Liver (tissue), 9 donors: ENCODE results near the gene PSMG3. TPM values are rescaled to one million over a fixed set of nuclear protein-coding genes. Genes with fewer than 3 reads are reported as not detected.

Source experiments
- DNase-seq: peaks from one replicate; pipeline ENCODE4 v3.0.0-alpha.2; 2017; ENCODE audit warnings: low spot score
- H3K27ac ChIP-seq, 2 donors: one replicate each; pipeline ENCODE4 v1.7.0; 2013; ENCODE audit warnings: inconsistent platforms in 2 of 2, low read length in 2 of 2, control low read depth in 1 of 2, low read depth in 1 of 2, mild to moderate bottlenecking in 1 of 2
- H3K27me3 ChIP-seq, 4 donors: one replicate each; pipeline versions ENCODE4 v1.6.1 to v1.7.0; 2013; ENCODE audit warnings: low read length in 3 of 4, inconsistent platforms in 1 of 4, mild to moderate bottlenecking in 1 of 4, moderate library complexity in 1 of 4; ENCODE audit not compliant: control insufficient read depth in 4 of 4, insufficient read depth in 4 of 4
- H3K36me3 ChIP-seq, 4 donors: one replicate each; pipeline versions ENCODE4 v1.6.1 to v1.7.0; 2013; ENCODE audit warnings: low read length in 3 of 4, mild to moderate bottlenecking in 3 of 4, low read depth in 1 of 4, moderate library complexity in 1 of 4; ENCODE audit not compliant: control insufficient read depth in 4 of 4, insufficient read depth in 3 of 4
- H3K4me1 ChIP-seq, 4 donors: one replicate each; pipeline versions ENCODE4 v1.6.1 to v1.7.0; 2013; ENCODE audit warnings: low read length in 3 of 4, mild to moderate bottlenecking in 3 of 4, moderate library complexity in 1 of 4; ENCODE audit not compliant: control insufficient read depth in 4 of 4, insufficient read depth in 4 of 4
- H3K4me3 ChIP-seq, 3 donors: one replicate each; pipeline versions ENCODE4 v1.6.1 to v1.7.0; 2013; ENCODE audit warnings: low read length in 3 of 3, control low read depth in 1 of 3, low read depth in 1 of 3, mild to moderate bottlenecking in 1 of 3
- H3K9ac ChIP-seq, 2 donors: one replicate each; pipeline ENCODE4 v1.7.0; 2013; ENCODE audit warnings: low read length in 2 of 2, mild to moderate bottlenecking in 2 of 2, moderate library complexity in 2 of 2, control low read depth in 1 of 2, low read depth in 1 of 2
- H3K9me3 ChIP-seq, 4 donors: one replicate each; pipeline versions ENCODE4 v1.6.1 to v1.7.0; 2013; ENCODE audit warnings: low read length in 3 of 4; ENCODE audit not compliant: control insufficient read depth in 4 of 4
- CTCF ChIP-seq: fragments of 150-350 bp; IDR thresholded peaks from 2 replicates; pipeline ENCODE4 v1.5.1; 2017; ENCODE audit warnings: improper control_type of control experiment, low read depth, low read length; ENCODE audit not compliant: missing input control
- EGR1 ChIP-seq, 2 donors: IDR thresholded peaks; 2 replicates each; pipeline ENCODE4 v1.6.1; 2016 to 2018; ENCODE audit warnings: antibody characterized with exemption in 2 of 2, low read depth in 2 of 2
- FOXA1 ChIP-seq: IDR thresholded peaks from 2 replicates; pipeline ENCODE4 v1.6.1; 2016; ENCODE audit warnings: antibody characterized with exemption
- FOXA2 ChIP-seq: IDR thresholded peaks from 2 replicates; pipeline ENCODE4 v1.6.1; 2016; ENCODE audit warnings: antibody characterized with exemption
- GABPA ChIP-seq, 2 donors: IDR thresholded peaks in 1 of 2; conservative IDR thresholded peaks in 1 of 2; 2 replicates each; pipeline ENCODE4 v1.6.1; 2016; ENCODE audit warnings: antibody characterized with exemption in 2 of 2, mild to moderate bottlenecking in 1 of 2, moderate library complexity in 1 of 2
- HNF4A ChIP-seq, 2 donors: conservative IDR thresholded peaks; 2 replicates each; pipeline ENCODE4 v1.6.1; 2016; ENCODE audit warnings: antibody characterized with exemption in 2 of 2, mild to moderate bottlenecking in 2 of 2
- HNF4G ChIP-seq: IDR thresholded peaks from 2 replicates; pipeline ENCODE4 v1.6.1; 2016; ENCODE audit warnings: antibody characterized with exemption
- JUND ChIP-seq, 2 donors: IDR thresholded peaks; 2 replicates each; pipeline ENCODE4 v1.6.1; 2016; ENCODE audit warnings: antibody characterized with exemption in 2 of 2
- MAX ChIP-seq: IDR thresholded peaks from 2 replicates; pipeline ENCODE4 v1.6.1; 2016; ENCODE audit warnings: antibody characterized with exemption
- NR2F2 ChIP-seq: IDR thresholded peaks from 2 replicates; pipeline ENCODE4 v1.6.1; 2016; ENCODE audit warnings: antibody characterized with exemption
- RAD21 ChIP-seq, 2 donors: IDR thresholded peaks; 2 replicates each; pipeline ENCODE4 v1.6.1; 2016; ENCODE audit warnings: antibody characterized with exemption in 2 of 2, mild to moderate bottlenecking in 2 of 2
- REST ChIP-seq: IDR thresholded peaks from 2 replicates; pipeline ENCODE4 v1.6.1; 2016; ENCODE audit warnings: antibody characterized with exemption, mild to moderate bottlenecking
- RXRA ChIP-seq, 2 donors: IDR thresholded peaks; 2 replicates each; pipeline ENCODE4 v1.6.1; 2017 to 2018; ENCODE audit warnings: antibody characterized with exemption in 2 of 2, mild to moderate bottlenecking in 1 of 2
- SP1 ChIP-seq: IDR thresholded peaks from 2 replicates; pipeline ENCODE4 v1.6.1; 2018; ENCODE audit warnings: antibody characterized with exemption, mild to moderate bottlenecking
- TAF1 ChIP-seq: conservative IDR thresholded peaks from 2 replicates; pipeline ENCODE4 v1.6.1; 2016; ENCODE audit warnings: antibody characterized with exemption, mild to moderate bottlenecking
- YY1 ChIP-seq: IDR thresholded peaks from 2 replicates; pipeline ENCODE4 v1.6.1; 2016; ENCODE audit warnings: antibody characterized with exemption, mild to moderate bottlenecking
- WGBS: extraction: QIAGEN DNeasy Blood & Tissue Kit; methylation state at CpG from one replicate; pipeline ENCODE4 v1.1.7; 2013; 5-methylcytosine and 5-hydroxymethylcytosine counted together
- polyA plus RNA-seq, 2 donors: library from polyadenylated mRNA; stranded (reverse) in 1 of 2; unstranded in 1 of 2; fragments of 200-250 nt in 1 of 2; fragments of >200 nt in 1 of 2; fragmentation: Nextera tagmentation in 1 of 2; extraction: Ambion mirVana in 1 of 2; gene quantifications; one replicate each; pipeline versions ENCODE4 v1.2.1 to v1.2.3, GENCODE V29; 2013 to 2015
- total RNA-seq, 2 donors: library from RNA; depleted of rRNA; stranded (reverse); fragments of >200 nt; gene quantifications; one replicate each; pipeline ENCODE4 v1.2.3, GENCODE V29; 2014
- TF ChIP-seq, protein P1 (sequence below): IDR thresholded peaks from 2 replicates; pipeline ENCODE4 v1.6.1; 2016; ENCODE audit warnings: antibody characterized with exemption
- TF ChIP-seq, protein P2 (sequence below): IDR thresholded peaks from 2 replicates; pipeline ENCODE4 v1.6.1; 2016; ENCODE audit warnings: antibody characterized with exemption
- donor health status: healthy.
- donor health status: healthy.
- donor health status: healthy.
- donor health status: healthy.
- donor health status: healthy.

The PSMG3 gene
- total and polyA plus RNA-seq, 4 donors, result 10.1 to 22.4 (median 15.7) TPM

DNA sequence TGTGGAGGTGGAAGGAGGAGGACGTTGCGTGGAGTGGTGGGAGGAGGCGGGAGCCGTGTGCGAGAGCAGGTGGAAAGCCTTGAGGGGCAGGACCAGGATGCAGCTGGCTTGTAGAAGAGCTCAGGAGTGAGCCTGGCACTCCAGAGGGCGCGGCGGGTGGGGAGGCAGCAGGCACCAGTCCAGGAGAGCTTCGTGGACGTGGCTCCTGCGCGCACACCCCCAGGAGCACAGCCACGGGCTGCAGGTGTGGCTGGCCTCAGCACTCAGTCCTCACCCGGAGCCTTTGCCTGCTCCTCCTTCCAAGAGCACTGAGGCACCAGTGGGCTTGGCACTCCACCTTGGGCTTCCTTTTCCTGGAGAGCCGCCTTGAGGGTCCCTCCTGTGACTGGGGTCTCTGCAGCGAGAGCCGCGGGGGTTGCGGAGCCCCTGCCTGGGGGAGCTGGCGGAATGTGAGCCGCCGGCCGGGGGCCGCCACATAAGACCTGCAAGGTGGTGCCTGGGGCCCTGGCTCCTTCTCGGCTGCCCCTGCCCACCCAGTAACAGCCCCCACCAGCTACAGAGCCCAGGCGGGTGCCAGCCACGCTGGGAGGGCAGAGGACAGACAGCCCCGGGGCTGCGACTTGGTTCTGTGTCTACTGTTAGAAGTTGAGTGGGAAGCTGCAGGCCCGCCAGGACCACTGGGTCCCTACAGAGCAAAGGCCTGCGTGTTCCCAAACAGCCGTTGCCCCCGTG is 28.2 kb downstream of the PSMG3 start:
- no peaks in the 10 kb centered on the region for H3K27me3 ChIP-seq
- H3K4me1 ChIP-seq, result peaks cover 3 to 10% (median 7%) of the 10 kb centered on the region in 4 donors
- no peak overlapping the region for H3K9ac ChIP-seq
- peaks cover 4 to 15% (median 9%) of the 10 kb centered on the region in 4 donors for H3K36me3 ChIP-seq
- no peak overlapping the region for H3K4me3 ChIP-seq
- DNase-seq, result no peak
- H3K27ac ChIP-seq, result no peak overlapping the region
- WGBS, result 93% methylated on average over 33 of the region's 33 CpGs
- TF ChIP-seq FOXA2 (no peak), EGR1 (IDR thresholded peaks at IDR 0.05; ENCODE audit: low read depth in 2 of 2) (no peak), RAD21 (IDR thresholded peaks at IDR 0.05) (no peak), JUND (IDR thresholded peaks at IDR 0.05) (no peak)
- no peaks in the 10 kb centered on the region for H3K9me3 ChIP-seq

DNA sequence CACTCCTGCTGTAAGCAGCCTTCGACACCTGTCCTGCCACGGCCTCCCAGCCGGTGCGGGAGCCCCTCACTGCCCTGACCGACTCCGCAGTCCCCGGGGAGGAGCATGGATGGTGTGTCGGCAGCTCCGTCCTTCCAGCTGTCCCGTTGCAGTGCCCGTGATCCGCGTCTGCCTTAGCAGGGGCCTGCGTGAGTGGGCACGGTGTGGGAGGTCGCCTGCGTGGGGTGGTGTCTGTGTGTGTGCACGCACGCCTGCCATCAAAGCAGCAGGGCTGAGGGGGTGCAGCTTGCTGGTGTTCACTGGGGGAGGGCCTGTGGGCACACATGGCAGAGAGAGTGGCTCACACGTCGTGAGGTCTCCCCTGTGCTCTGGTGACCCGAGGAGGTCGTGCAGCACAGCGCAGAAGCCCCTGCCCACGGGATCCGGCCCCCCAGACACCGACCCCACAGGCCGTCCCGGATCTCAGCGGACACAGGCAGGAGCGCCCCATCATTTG is 29.0 kb downstream of the PSMG3 start:
- no peaks in the 10 kb centered on the region for H3K27me3 ChIP-seq
- no peaks in the 10 kb centered on the region for H3K9me3 ChIP-seq
- 95% methylated on average over 31 of the region's 31 CpGs for WGBS
- no peak for TF ChIP-seq FOXA2
- TF ChIP-seq, protein P1, sequence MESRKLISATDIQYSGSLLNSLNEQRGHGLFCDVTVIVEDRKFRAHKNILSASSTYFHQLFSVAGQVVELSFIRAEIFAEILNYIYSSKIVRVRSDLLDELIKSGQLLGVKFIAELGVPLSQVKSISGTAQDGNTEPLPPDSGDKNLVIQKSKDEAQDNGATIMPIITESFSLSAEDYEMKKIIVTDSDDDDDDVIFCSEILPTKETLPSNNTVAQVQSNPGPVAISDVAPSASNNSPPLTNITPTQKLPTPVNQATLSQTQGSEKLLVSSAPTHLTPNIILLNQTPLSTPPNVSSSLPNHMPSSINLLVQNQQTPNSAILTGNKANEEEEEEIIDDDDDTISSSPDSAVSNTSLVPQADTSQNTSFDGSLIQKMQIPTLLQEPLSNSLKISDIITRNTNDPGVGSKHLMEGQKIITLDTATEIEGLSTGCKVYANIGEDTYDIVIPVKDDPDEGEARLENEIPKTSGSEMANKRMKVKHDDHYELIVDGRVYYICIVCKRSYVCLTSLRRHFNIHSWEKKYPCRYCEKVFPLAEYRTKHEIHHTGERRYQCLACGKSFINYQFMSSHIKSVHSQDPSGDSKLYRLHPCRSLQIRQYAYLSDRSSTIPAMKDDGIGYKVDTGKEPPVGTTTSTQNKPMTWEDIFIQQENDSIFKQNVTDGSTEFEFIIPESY, result no peak
- TF ChIP-seq FOXA1, result no peak
- no peak for TF ChIP-seq RXRA (IDR thresholded peaks at IDR 0.05)
- TF ChIP-seq NR2F2, result no peak
- no peak for TF ChIP-seq SP1
- no peak for TF ChIP-seq GABPA (IDR thresholded peaks at IDR 0.05 in 1 of 2, conservative IDR thresholded peaks at IDR 0.05 in 1 of 2)
- no peak for TF ChIP-seq EGR1 (IDR thresholded peaks at IDR 0.05; ENCODE audit: low read depth in 2 of 2)
- no peak for TF ChIP-seq REST
- TF ChIP-seq RAD21 (IDR thresholded peaks at IDR 0.05), result no peak
- no peak for TF ChIP-seq MAX
- TF ChIP-seq YY1, result no peak
- no peak for TF ChIP-seq HNF4G
- no peak for TF ChIP-seq TAF1
- no peak for TF ChIP-seq CTCF
- TF ChIP-seq HNF4A (conservative IDR thresholded peaks at IDR 0.05), result no peak
- TF ChIP-seq, protein P2, sequence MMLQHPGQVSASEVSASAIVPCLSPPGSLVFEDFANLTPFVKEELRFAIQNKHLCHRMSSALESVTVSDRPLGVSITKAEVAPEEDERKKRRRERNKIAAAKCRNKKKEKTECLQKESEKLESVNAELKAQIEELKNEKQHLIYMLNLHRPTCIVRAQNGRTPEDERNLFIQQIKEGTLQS, result no peak
- no peak for TF ChIP-seq JUND (IDR thresholded peaks at IDR 0.05)
- no peak overlapping the region for H3K27ac ChIP-seq
- peaks cover 4 to 15% (median 9%) of the 10 kb centered on the region in 4 donors for H3K36me3 ChIP-seq
- no peak overlapping the region for H3K9ac ChIP-seq
- H3K4me3 ChIP-seq, result no peak overlapping the region
- H3K4me1 ChIP-seq, result peaks cover 5 to 15% (median 10%) of the 10 kb centered on the region in 4 donors
- no peak for DNase-seq
